ENCODE measurements around the gene RALGAPA2. TPM values are rescaled to one million over a fixed set of nuclear protein-coding genes. Genes with fewer than 3 reads are reported as not detected.

The RALGAPA2 gene
- total and polyA plus RNA-seq, 2 donors (not counting 3 experiments of a cell fraction or from before 2014, with no cell fraction given) = 10.0 to 46.8 TPM

GRCh38 chr20:20483328-20483727 is 229.1 kb downstream of the RALGAPA2 start:
- no peaks in the 10 kb centered on the region for H3K9me3 ChIP-seq (replicated peaks; ENCODE audit: control insufficient read depth, insufficient read depth, low read length)
- H2AFZ ChIP-seq (ENCODE audit: low read depth, low read length) = no peak overlapping the region
- ChIA-PET POLR2A (no interaction called here), CTCF (interaction anchor here (1.5 to 1.6 kb wide), 2 partner anchors 18 to 21 kb away, joined by 3 read pairs; no protein-coding TSS in a partner anchor)
- intact Hi-C loops (cut with micrococcal nuclease) = no loop called here
- no peaks in the 10 kb centered on the region for H3K79me2 ChIP-seq (ENCODE audit: control insufficient read depth, insufficient read depth, low read length)
- no peaks in the 10 kb centered on the region for H3K9me1 ChIP-seq (replicated peaks; ENCODE audit: control insufficient read depth, extremely low read depth, insufficient read depth, low read length)
- H3K36me3 ChIP-seq (ENCODE audit: control insufficient read depth in 2 of 2, extremely low read depth in 1 of 2, insufficient read depth in 2 of 2, low read length in 2 of 2) = peaks cover 0 to 7% of the 10 kb centered on the region in 2 experiments
- H3K4me1 ChIP-seq (ENCODE audit: control insufficient read depth, extremely low read depth, insufficient read depth, low read length) = no peaks in the 10 kb centered on the region
- no peak overlapping the region for H3K4me3 ChIP-seq (replicated peaks in 1 of 3; ENCODE audit: insufficient read depth in 1 of 3, low read depth in 1 of 3, low read length in 3 of 3)
- FAIRE-seq (no peak), DNase-seq (ENCODE audit: low read depth, low spot score) (no peak)
- no peaks in the 10 kb centered on the region for H4K20me1 ChIP-seq (replicated peaks; ENCODE audit: control insufficient read depth, extremely low read depth, insufficient read depth, low read length)
- no peak for TF ChIP-seq POLR2A (IDR thresholded peaks at IDR 0.05; ENCODE audit: low read depth, low read length)
- no peak for TF ChIP-seq MYC (IDR thresholded peaks at IDR 0.05; ENCODE audit: low read depth, low read length)
- TF ChIP-seq JUN (IDR thresholded peaks at IDR 0.05; ENCODE audit: borderline replicate concordance, insufficient read depth, insufficient read length, low read depth) = no peak
- no peak for TF ChIP-seq MAX (IDR thresholded peaks at IDR 0.05; ENCODE audit: insufficient read depth, insufficient read length)
- no peak for TF ChIP-seq GATA2 (IDR thresholded peaks at IDR 0.05; ENCODE audit: insufficient read depth, insufficient read length, low read depth, low read length)
- TF ChIP-seq CTCF (IDR thresholded peaks at IDR 0.05; ENCODE audit: extremely low read depth in 1 of 2, insufficient read depth in 1 of 2, low read depth in 1 of 2, low read length in 2 of 2) = no peak
- no peak for TF ChIP-seq EZH2 (IDR thresholded peaks at IDR 0.05; ENCODE audit: borderline replicate concordance, low read depth, low read length, severe bottlenecking)
- TF ChIP-seq FOS (IDR thresholded peaks at IDR 0.05; ENCODE audit: borderline replicate concordance, insufficient read depth, low read length) = no peak
- no peak for TF ChIP-seq POLR2AphosphoS5 (IDR thresholded peaks at IDR 0.05; ENCODE audit: insufficient read depth, low read depth, low read length)
- no peak overlapping the region for H3K4me2 ChIP-seq (ENCODE audit: insufficient read depth, low read length)
- H3K9ac ChIP-seq (replicated peaks; ENCODE audit: extremely low read depth, insufficient read depth, low read length) = no peak overlapping the region
- H3K27me3 ChIP-seq (ENCODE audit: control insufficient read depth in 2 of 2, insufficient read depth in 2 of 2, low read length in 2 of 2) = no peaks in the 10 kb centered on the region
- no peak overlapping the region for H3K27ac ChIP-seq (ENCODE audit: insufficient read depth, low read depth, low read length)
- dilution Hi-C loops (cut with MboI; ENCODE audit: extremely low pct_ligation_motif_present, low sequenced_read_pairs) = no loop called here
- BruUV-seq (replicated peaks) = no TSS peak

Measured in endothelial cell of umbilical vein (primary cell).